Medulla oblongata (tissue), 1 donor: ENCODE results near the gene SRXN1.
"Not testable (repeated sequence)": the region's sequence is repeated elsewhere in the genome, so short reads cannot be mapped to it uniquely, and the experiment has no call there.

Experiments used
- DNase-seq: peaks from one replicate; pipeline ENCODE4 v3.0.0-alpha.2; 2015; ENCODE audit errors: extremely low spot score

Gene SRXN1

DNA sequence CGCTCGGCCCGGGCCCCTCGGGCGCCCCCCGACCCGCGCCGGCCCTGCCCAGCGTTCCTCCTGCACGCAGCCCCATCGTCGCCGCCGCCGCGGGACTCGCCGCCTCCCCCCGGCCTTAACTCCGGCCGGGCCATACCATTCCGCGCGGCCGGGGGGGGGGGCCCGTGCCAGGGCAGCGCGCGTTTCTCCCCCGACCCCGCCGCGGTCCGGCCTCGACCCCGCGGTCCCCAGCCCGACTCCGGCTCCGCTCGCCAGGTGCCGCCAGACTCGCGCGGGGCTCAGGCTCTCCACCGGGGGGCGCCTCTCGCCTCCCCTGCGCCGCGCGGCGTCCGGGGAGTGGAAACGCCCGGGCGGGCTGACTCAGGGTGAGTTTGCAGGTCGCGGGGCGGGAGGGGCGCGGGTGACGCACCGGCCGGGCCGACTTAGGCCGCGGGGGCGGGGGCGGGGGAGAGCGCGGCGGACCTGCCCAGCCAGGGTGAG is at the start of gene SRXN1:
SRXN1 (minus strand) TSS at position 91 of the 480 bp plus-strand sequence; CDS start at position 76, 15 bp downstream.
- peak; percentile 83 for DNase-seq

DNA sequence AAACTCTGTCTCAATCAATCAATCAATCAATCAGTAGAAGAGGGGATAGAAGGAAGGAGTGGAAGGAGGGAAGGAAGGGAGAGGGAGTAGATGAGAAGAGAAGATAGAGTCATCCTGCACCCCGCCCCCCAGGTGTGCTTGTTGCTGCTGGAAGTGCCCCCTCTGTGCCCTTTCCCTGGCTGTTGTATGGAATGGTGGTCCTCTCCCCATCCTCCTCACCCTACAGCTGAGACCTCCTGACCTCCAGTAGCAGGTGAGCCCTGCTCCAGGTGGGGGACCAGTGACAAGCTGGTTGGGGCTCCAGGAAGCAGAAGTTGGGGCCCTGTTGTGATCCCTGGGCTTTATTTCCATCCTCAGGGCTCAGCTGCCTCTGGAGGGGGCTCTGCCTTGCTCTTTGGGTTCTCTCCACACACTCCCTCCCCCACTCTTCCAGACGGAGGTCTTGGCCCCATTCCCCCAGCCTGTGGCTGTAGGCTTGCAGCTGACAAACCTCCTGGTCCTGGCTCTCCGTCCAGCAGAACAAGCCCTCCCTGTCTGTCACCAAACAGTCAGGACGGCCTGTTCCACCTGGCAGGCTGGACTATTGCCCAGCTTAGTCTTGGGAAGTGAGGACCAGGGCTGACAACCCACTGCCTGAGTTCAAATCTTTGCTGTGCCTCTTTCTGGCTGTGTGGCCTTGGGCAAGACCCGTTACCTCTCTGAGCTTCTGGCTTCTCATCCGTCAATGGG is 48.6 kb upstream of the SRXN1 start:
- no peak for DNase-seq

DNA sequence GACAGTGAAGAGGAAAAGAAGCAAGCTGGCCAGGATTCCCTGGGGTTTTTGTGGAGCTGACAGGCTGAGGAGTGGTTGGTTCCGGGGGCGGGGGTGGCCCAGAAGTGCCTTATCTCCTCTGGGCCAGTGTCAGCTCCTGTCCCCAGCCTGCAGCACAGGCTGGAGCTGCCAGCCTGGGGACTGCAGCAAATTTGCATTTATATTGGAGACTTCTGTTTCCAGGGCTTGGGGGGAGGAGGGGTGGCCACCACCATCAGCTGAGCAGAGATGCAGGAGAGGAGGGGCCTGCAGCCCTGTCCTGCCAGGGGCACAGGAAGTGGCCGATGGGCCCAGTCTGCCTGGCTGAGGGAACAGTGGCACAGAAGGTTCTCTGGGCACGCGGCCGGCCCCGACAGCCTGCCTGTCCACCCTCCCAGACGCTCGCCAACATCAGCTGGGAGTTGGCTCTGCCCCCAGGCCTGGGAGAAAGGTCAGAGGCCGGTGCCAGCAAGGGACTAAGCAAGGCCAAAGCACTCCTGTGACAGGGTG is 46.9 kb upstream of the SRXN1 start:
- peak; percentile 70 for DNase-seq

DNA sequence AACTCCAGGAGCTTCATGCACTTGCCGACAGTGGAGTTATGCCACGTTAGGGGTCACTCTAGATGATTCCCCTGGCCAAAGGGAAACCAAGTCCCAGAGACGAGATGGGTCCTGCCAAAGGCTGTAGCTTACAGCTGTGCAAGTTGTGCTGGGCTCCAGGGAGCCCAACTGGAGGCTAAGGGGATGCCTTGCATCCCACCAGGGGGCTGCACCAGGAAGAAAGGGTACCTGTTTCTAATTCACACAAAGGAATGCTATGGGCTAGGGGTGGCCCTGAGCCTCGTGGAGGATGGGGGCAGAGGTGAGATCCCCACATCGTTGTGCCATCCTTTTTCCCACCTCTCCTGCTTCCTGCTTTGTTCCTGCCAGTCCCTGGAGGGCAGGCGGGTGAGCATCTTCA is 46.3 kb upstream of the SRXN1 start:
- no peak for DNase-seq

DNA sequence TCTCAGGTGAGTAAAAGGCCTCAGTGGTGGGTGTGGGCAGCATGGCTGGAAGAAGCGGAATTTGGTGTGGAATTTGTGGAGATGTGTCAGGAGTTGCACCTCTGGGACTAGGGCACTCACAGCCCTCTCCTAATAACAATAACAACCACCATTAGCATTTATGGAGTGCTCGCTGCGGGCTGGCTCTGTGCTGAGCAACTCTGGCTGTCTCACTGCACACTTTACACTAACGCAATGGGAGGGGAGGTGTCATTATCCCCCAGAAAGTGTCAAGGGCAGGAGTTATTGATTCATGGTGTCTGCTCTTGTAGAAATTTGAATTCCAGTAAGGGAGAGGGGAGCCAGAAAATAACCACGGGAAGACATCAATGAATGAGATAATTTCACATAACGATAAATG is 45.3 kb upstream of the SRXN1 start:
- no peak for DNase-seq

DNA sequence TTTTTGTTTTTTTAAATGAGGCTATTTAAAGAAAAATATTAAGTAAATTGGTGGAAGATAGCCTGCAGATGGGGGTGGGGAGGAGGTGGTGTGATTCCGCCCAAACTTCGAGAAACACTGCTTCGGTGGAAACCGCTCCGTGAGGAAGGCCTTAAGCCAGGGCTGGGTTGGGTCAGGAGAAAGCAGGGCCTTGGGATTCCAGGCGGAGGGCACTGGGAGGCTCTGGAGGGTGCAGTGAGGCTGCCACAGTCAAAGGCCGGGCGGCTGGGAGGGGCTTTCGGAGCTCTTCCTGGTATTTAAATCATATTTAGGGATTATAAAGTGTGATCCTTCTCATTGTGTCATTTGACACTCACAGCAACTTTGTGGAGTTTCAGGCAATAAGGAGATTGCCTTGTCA is 44.8 kb upstream of the SRXN1 start:
- DNase-seq: no peak

DNA sequence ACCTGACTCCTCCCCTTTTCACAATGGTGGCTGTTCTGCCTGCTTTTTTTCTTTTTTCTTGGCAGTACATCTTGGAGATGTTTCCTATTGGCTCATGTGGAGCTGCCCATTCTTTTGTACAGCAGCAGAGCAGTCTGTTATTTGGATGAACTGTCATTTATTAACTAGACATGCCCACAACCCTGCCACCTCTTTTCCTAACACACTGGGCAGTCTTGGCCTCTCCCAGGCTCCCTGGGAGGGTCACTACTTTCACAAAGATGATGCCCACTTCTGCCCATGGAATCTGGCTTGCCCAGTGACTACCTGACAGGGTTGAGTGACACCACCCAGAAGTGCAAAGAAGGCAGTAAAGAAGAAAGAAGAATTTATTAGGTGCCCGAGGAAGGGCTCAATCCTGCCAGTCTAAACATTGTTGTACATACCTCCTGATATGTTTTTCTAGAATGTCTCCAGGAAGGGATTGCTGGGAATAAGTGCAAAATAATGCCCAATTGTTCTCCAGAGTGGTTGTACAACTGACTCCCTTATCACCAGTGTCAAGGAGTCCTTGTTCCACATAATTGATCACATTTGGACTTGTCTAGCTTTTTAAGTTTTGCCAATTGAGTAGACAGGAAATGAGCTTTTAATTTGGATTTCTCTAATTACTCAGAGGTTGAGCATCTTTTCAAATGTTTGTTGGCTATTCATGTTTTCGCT is 42.3 kb upstream of the SRXN1 start:
- DNase-seq: no peak

DNA sequence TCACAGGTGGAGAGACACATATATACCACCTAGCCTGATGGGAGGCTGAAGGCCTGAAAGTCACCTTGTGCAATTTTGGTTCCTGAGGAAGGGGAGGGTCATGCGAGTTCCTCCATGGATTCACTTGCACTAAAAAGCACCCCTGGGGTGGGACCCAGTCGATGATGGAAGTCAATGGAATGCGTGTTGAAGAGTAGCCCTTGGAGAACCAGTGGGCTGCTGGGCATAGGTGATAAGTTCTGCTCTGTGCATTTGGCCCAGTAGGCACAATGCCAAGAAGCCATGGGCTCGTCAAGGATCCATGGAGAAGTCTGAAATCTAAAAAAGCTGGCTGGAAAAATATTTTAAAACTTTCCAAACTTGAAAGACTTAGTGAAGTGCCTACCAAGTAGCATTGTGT is 41.5 kb upstream of the SRXN1 start:
- no peak for DNase-seq

DNA sequence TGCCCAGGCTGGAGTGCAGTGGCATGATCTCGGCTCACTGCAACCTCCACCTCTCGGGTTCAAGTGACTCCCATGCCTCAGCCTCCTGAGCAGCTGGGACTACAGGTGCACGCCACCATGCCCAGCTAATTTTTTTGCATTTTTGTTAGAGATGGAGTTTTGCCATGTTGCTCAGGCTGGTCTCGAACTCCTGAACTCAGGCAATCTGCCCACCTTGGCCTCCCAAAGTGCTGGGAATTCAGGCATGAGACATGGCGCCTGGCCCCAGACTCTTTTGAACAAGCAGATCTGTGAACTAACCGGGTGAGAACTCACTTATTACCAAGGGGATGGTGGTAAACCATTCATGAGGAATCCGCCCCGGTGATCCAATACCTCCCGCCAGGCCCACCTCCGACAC is 40.8 kb upstream of the SRXN1 start:
- DNase-seq: not testable (repeated sequence)

DNA sequence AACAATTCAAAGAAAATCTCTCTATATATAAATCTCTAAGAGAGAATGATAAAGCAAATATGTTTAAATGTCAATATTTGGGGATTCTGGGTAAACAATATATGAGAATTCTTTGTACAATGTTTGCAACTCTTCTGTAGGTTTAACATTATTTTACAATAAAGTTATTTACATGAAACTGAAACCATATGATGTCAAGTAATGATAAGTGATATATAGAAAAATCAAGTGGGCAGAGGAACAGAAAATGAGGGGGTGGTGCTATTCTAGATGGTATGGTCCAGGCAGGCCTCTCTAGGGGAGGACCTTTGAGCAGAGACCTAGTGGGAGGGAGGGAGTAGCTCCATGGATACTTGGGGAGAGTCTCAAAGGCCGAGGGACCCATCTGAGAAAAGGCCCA is 39.0 kb upstream of the SRXN1 start:
- DNase-seq: no peak

DNA sequence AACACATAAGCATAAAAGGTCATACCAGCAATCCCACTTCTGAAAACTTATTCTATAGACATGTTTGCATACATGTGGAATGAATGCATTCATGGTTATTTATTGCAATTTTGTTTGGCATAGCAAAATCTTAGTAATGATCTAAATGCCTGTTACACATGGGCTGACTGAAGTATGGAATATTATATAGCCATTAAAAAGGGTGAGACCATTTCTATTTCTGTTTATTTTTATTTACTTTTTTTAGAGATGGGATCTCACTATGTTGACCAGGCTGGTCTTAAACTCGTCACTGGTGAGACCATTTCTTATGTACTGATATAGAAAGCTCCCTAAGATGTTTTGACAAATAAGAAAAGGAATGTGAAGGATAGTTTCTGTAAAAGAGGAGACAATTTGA is 36.9 kb upstream of the SRXN1 start:
- DNase-seq: no peak

DNA sequence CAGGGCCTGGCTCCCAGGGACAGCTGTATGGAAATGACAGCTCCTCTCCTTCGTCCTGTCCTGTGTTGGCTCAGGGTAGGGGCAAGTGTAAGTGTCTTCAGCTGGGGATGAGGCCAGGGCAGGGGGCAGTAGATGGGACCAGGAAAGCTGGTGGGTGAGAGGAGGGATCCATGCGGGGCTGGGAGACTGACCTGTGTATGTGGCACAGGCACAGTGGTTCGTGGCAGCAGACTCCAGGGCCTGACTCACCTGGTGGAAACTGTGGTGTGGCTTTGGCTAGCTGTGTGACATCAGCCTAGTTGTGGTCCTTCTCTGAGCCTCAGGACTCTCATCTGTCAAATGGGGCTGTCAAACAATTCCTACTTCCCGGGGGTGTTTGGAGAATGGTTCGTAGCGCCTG is 36.3 kb upstream of the SRXN1 start:
- DNase-seq: no peak

DNA sequence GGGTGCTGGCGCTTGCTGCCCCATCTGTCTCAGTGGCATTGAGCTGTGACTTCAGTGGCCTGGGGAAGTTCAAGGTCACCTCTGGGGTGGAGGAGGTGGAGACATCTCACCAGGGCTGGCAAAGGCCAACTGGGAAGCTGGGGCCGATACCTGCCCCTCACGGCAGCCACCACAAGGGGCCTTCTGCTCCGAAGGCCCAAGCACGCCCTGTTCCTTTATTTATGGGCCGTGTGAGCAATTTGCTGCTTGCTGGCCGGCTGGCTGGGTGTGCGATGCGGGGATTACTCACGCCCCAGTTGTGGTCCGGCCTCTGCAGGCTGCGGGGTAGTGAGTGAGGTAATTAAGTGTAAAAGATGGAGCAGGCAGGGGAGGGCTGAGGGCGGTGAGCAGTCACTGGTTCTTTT is 35.8 kb upstream of the SRXN1 start:
- no peak for DNase-seq

DNA sequence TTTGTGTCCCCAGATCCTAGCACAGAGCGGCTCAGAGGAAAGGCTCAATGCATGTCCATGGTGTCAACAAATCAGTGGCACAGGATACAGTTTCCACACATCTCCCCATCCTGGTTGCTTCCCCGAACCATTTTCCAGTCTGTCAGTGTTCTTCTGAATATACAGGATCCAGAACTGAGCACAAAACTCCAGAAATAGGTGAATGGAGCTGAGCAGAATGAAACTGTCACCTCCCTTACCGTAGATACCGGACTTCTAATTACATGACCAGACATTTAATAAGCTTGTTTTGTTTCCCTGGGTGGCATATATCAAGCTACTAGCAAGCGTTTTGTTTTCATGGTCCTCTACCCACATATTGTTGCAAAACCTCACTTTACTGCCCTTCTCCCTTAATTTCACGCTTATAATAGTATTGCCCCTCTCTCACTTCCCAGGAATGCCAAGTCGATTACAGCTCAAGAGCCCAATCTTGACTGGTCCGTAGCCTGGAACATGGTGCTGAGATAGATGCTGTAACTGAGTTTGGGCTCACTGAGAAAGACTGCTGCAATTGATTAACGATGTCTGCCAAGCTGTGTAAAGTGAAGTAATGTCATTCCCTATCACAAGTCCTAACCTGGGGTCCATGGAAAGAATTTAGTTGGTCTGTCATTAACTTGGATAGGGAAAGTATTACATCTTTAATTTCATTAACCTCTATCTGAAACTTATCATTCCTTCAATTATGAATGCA is 34.6 kb upstream of the SRXN1 start:
- no peak for DNase-seq

DNA sequence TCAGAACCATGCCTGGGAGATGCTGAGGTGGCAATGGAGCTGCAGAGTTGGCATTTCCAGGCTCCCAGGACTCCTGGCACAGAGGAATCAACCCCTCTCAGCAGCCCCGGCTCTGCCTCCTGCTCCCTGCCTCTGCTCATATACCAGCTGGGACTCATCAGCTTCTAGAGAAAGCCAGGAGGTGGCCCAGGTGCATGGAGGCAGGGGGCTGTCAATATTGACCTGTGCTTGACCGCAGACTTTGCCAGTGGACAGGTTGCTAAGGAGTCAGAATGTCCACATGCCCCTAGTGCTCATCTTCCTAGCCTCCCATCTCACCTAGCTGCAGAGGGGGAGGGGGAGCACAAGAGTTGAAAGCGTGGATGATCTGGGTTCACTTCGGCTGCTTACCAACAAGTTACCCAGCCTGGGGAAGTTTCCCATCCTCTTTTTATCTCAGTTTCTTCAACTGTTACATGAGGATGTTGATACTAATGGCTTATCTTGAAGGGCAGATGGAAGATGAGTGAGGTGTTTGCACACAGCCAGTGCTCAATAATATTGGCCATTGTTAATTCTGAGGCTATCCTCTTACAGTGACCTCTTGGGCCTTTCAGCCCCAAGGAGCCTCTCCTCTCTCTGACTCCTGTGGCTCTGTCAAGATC is 31.8 kb upstream of the SRXN1 start:
- no peak for DNase-seq

DNA sequence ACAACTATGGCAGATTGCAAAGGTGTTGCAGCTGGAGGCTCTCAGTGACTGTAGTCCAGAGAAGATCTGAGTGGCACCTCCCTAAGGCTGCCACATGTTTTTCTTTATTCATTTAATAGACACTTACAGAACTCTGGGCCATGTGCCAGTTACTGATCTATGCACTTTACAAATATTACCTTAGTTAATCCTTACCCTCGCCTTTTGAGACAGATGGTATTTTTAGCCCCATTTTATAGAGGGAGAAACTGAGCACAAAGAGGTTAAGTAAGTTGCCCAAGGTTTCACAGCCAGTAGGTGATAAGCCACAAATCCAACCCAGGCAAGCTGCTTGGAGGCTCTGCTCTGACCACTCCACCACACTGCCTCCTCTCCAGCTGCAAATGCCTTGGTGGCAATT is 29.1 kb upstream of the SRXN1 start:
- DNase-seq: no peak

DNA sequence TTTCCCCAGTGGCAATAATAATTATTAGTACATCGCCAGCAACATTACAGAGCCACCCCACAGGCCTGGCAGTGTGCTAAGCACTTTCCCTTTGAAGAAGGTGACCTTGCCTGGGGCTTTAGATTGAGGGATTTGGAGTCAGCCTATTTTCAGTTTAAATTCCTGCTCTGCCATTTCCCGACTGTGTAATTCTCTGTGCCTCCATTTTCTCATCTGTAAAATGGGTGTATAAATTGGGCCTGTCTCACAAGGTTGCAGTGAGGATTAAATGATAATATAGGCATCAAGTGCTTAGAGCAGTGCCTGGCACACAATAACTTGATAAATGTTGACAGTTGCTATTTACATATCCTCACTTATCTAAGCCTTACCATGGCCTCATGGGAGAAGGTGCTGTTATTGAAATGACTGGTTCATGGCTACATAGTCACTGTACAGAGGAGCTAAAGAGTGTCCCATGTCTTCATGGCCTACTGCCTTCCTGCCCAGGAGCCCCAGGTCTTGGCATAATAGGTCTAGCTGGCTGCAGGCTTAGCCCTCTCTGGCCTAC is 27.7 kb upstream of the SRXN1 start:
- no peak for DNase-seq

DNA sequence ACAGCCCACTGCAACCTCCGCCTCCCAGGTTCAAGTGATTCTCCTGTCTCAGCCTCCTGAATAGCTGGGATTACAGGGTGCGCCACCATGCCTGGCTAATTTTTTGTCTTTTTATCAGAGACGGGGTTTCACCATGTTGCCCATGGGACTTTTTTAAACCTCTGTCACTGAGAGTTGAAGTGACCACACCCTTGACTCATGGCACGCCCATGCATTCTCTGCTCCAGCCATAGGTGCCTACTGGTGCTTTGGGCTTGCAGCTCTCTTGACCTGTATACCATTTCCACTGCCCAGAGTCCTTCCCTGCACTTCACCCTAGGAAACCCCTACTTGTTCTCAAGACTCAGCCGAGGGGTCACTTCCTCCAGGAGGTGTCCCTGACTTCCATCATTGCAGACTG is 25.0 kb upstream of the SRXN1 start:
- DNase-seq: no peak

DNA sequence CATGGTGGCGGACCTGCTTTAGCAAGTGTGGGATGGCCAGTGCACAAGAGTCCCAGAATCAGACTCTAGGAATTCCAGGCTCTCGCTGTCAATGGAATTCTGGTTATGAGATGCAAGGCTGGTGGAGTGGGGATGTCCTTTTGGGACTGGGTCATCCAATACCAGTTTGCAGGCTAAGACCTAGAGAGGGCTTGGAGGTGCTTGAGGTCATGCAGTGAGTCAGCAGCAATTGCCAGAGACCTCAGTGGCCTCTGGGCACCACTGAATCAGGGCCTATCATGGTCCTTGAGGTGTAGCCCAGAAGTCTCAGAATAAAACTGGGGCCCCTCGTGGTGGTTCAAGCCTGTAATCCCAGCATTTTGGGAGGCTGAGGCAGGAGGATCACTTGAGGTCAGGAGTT is 24.0 kb upstream of the SRXN1 start:
- no peak for DNase-seq

DNA sequence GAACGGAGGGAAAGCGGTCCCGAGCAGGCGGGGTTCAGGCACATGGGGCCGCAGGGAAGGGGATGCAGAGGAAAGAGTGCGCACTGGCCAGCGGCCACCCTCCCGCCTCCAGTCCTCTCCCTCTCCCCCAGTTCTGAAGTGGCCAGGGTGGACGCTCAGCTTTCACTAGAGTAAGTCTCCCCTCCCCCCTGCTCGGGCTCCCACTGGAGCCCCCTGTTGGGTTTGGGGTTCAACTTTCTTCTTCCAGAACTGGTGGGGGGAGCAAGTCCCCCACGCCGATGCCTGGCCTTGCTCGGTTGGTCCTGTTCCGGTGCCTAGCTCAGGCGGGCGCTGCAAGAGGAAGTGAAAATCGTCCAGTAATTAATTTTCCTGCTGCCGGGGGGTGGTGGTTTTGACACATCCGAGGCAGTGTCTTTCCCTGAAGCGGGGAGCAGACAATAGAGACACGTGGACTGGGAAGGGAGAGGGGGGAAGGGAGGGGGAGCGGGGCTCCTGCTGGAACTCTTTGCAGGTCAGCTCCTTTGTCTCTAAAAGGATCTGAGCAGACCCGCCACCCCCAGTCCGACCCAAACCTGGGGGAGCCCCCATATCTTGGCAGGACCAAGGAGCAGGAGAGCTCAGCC is 23.4 kb upstream of the SRXN1 start:
- no peak for DNase-seq
